Left ventricle myocardium superior (tissue), 1 donor: Measurements from ENCODE around the gene MGMT. TPM values are rescaled to one million over a fixed set of nuclear protein-coding genes. Genes with fewer than 3 reads are reported as not detected.

Experiments used
- ATAC-seq: fragments of 200-7000 bp; cut with Tn5 transposase; one replicate; pipeline ENCODE4 v1.9.1; 2020; ENCODE audit warnings: mild to moderate bottlenecking, moderate library complexity
- DNase-seq: peaks from one replicate; pipeline ENCODE4 v3.0.0-alpha.2; 2020
- intact Hi-C: fragments of 100-400 bp; cut with micrococcal nuclease; formaldehyde crosslinking; loops from one replicate; pipeline ENCODE4 v1.11.0; 2022
- total RNA-seq: library from RNA; stranded (reverse); fragmentation: NEBNext Ultra II Directional; extraction: Animal tissue kit (Norgen Biotek cat#: 25700); gene quantifications from one replicate; pipeline ENCODE4 v1.2.1, GENCODE V29; 2021
- donor health status: DM: no; HTN: yes; CAD: no; lungs with severe emphysema.

MGMT gene
- total RNA-seq, 1 donor from 2014 or later = 16.7 TPM

- intact Hi-C loops = no loop called here
- ATAC-seq = no peak
- no peak for DNase-seq
Observed at GRCh38 chr10:129448539-129448938, 18.5 kb upstream of the MGMT start.

- ATAC-seq = no peak
- intact Hi-C loops = no loop called here
- DNase-seq = no peak
Observed at GRCh38 chr10:129449893-129450292, 17.1 kb upstream of the MGMT start.

GRCh38 chr10:129450391-129450790 is 16.6 kb upstream of the MGMT start:
- DNase-seq = no peak
- intact Hi-C loops = no loop called here
- no peak for ATAC-seq

GRCh38 chr10:129455625-129456024 is 11.4 kb upstream of the MGMT start:
- no peak for DNase-seq
- intact Hi-C loops = no loop called here
- ATAC-seq = no peak

GRCh38 chr10:129459762-129460539 is 7.1 kb upstream of the MGMT start:
- DNase-seq = no peak
- no peak for ATAC-seq
- intact Hi-C loops = no loop called here

- intact Hi-C loops = no loop called here
- no peak for DNase-seq
- ATAC-seq = no peak
Observed at GRCh38 chr10:129462257-129462795, 4.7 kb upstream of the MGMT start.

- intact Hi-C loops = no loop called here
- ATAC-seq = no peak
- no peak for DNase-seq
Observed at GRCh38 chr10:129464251-129464650, 2.8 kb upstream of the MGMT start.

GRCh38 chr10:129465796-129466702 is 992 bp upstream of the MGMT start:
- intact Hi-C loops = no loop called here
- ATAC-seq (peak; percentile 14), DNase-seq (no peak)

- DNase-seq (peak; percentile 63), ATAC-seq (peak; percentile 16)
- intact Hi-C loops = no loop called here
Observed at GRCh38 chr10:129467359-129468064, 471 bp downstream of the MGMT start.

GRCh38 chr10:129468187-129468586 is 1.1 kb downstream of the MGMT start:
- ATAC-seq (no peak), DNase-seq (no peak)
- intact Hi-C loops = no loop called here

GRCh38 chr10:129470103-129470851 is 3.2 kb downstream of the MGMT start:
- intact Hi-C loops = no loop called here
- no peak for ATAC-seq
- DNase-seq = no peak

GRCh38 chr10:129471447-129472175 is 4.6 kb downstream of the MGMT start:
- intact Hi-C loops = no loop called here
- no peak for ATAC-seq
- no peak for DNase-seq

- ATAC-seq = no peak
- intact Hi-C loops = no loop called here
- no peak for DNase-seq
Observed at GRCh38 chr10:129472696-129473555, 5.9 kb downstream of the MGMT start.

- ATAC-seq = no peak
- intact Hi-C loops = no loop called here
- no peak for DNase-seq
Observed at GRCh38 chr10:129474642-129475041, 7.6 kb downstream of the MGMT start.

- intact Hi-C loops = no loop called here
- DNase-seq = no peak
- no peak for ATAC-seq
Observed at GRCh38 chr10:129476431-129476830, 9.4 kb downstream of the MGMT start.

GRCh38 chr10:129477051-129477450 is 10.0 kb downstream of the MGMT start:
- ATAC-seq = no peak
- no peak for DNase-seq
- intact Hi-C loops = no loop called here

GRCh38 chr10:129481641-129482040 is 14.6 kb downstream of the MGMT start:
- DNase-seq (no peak), ATAC-seq (no peak)
- intact Hi-C loops = no loop called here
